Natural killer cell (primary cell): Measurements from ENCODE around the gene DRGX. TPM values are rescaled to one million over a fixed set of nuclear protein-coding genes. Genes with fewer than 3 reads are reported as not detected.

Experiments
- ATAC-seq, 3 donors: fragments of 150-1000 bp in 2 of 3; fragments of 200-7000 bp in 1 of 3; cut with Tn5 transposase; 1 replicate in 1 of 3; 2 replicates in 2 of 3; pipeline ENCODE4 v1.10.0; 2021; ENCODE audit warnings: mild to moderate bottlenecking in 2 of 3, moderate library complexity in 2 of 3
- DNase-seq, 2 donors: peaks; one replicate each; pipeline versions ENCODE4 v3.0.0 to v3.0.0-alpha.2; 2013 to 2021; ENCODE audit warnings: mixed read lengths in 1 of 2
- H3K27ac ChIP-seq: one replicate; pipeline ENCODE4 v1.5.1; 2013; ENCODE audit warnings: mild to moderate bottlenecking, low read length
- H3K27me3 ChIP-seq: one replicate; pipeline ENCODE4 v1.6.1; 2013; ENCODE audit warnings: low read length; ENCODE audit not compliant: control insufficient read depth, insufficient read depth
- H3K36me3 ChIP-seq: one replicate; pipeline ENCODE4 v1.6.1; 2013; ENCODE audit warnings: low read length; ENCODE audit not compliant: control insufficient read depth, insufficient read depth
- H3K4me1 ChIP-seq: one replicate; pipeline ENCODE4 v1.6.1; 2013; ENCODE audit warnings: low read length; ENCODE audit not compliant: control insufficient read depth, insufficient read depth
- H3K4me3 ChIP-seq: one replicate; pipeline ENCODE4 v1.5.1; 2013; ENCODE audit warnings: low read length
- H3K9me3 ChIP-seq: one replicate; pipeline ENCODE4 v1.6.1; 2013; ENCODE audit warnings: low read length; ENCODE audit not compliant: control insufficient read depth, insufficient read depth
- H3K27ac Mint-ChIP-seq, 2 donors: one replicate each; pipeline ENCODE4 v1.8.0; 2022; ENCODE audit warnings: mild to moderate bottlenecking in 2 of 2, mixed read lengths in 2 of 2, moderate library complexity in 1 of 2
- H3K27me3 Mint-ChIP-seq, 2 donors: one replicate each; pipeline ENCODE4 v1.8.0; 2022; ENCODE audit warnings: low read depth in 2 of 2, mixed read lengths in 2 of 2
- H3K36me3 Mint-ChIP-seq: one replicate; pipeline ENCODE4 v1.8.0; 2022; ENCODE audit warnings: mixed read lengths
- H3K4me1 Mint-ChIP-seq, 2 donors: one replicate each; pipeline ENCODE4 v1.8.0; 2022; ENCODE audit warnings: mixed read lengths in 2 of 2
- H3K4me3 Mint-ChIP-seq: one replicate; pipeline ENCODE4 v1.8.0; 2022; ENCODE audit warnings: mild to moderate bottlenecking, moderate library complexity, mixed read lengths
- H3K9me3 Mint-ChIP-seq, 2 donors: one replicate each; pipeline ENCODE4 v1.8.0; 2022; ENCODE audit warnings: mixed read lengths in 2 of 2
- CTCF ChIP-seq: fragments of 200-600 bp; IDR thresholded peaks from one replicate; pipeline ENCODE4 v1.8.0; 2022; ENCODE audit warnings: antibody characterized with exemption
- WGBS: methylation state at CpG from one replicate; pipeline ENCODE4 v1.1.7; 2013; ENCODE audit warnings: missing lambda C conversion rate; ENCODE audit not compliant: insufficient coverage; 5-methylcytosine and 5-hydroxymethylcytosine counted together
- intact Hi-C: fragments of 100-400 bp; cut with micrococcal nuclease; formaldehyde crosslinking; loops from one replicate; pipeline ENCODE4 v1.14.2; 2022
- total RNA-seq, 4 donors: library from RNA; stranded (reverse); fragments of 120-200 nt in 1 of 4; gene quantifications; one replicate each; pipeline versions ENCODE4 v1.2.3 to v1.2.4, GENCODE V29; 2013 to 2022

DRGX gene
- total RNA-seq, 3 donors from 2014 or later (not counting 1 experiment from before 2014, with no cell fraction given): not detected

DNA sequence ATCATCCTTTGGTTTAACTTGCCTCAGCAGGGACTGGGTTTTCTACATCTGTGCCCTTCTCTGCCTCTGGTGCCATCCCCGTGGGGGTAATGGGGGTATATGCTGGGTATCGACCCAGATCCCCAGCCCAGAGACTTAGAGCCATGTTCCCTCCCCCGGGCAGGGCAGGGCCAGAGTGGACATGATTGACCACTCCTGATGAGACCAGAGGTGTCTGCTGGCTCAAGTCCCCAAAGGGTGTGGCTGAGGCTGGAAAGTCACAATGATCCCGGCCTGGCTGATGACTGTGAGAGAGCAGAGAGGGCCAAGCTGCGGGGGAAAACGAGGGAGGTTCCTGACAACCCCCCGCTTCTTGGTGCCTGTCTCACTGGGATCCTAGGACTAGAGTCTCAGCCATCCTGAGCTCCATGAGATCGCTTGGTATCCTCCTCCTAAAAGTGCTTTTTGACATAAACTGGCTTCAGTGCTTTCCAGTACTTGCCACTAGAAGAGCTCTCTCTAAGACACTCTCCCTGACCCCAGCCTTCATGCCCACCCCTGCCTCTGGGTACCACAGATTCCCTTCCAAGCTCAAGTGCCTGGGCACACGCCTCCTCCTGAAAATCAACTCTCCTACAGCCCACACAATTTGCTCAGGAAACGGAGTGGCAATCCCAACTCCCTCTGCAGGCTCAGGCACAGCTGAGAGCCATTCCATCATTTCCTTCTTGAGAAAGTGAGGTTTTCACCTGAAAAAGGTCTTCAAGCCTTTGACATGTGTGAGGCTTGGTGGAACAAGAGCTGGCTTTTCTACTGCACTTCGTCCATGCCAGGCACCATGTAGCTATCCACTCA lies 33.9 kb downstream of the DRGX start:
- no peak for TF ChIP-seq CTCF
- Histone ChIP-seq H3K27me3 (no peaks in the 10 kb centered on the region), H3K4me1 (peaks cover 11% of the 10 kb centered on the region), H3K27ac (no peak overlapping the region), H3K4me3 (no peak overlapping the region), H3K36me3 (no peaks in the 10 kb centered on the region), H3K9me3 (no peaks in the 10 kb centered on the region)
- H3K27me3 Mint-ChIP-seq: peaks cover 0 to 4% of the 10 kb centered on the region in 2 donors
- H3K9me3 Mint-ChIP-seq: no peaks in the 10 kb centered on the region
- intact Hi-C loops: no loop called here
- H3K4me1 Mint-ChIP-seq: no peaks in the 10 kb centered on the region
- 86% methylated on average over 11 of the region's 11 CpGs for WGBS
- no peak overlapping the region for H3K4me3 Mint-ChIP-seq
- ATAC-seq (no peak), DNase-seq (no peak)
- no peak overlapping the region for H3K27ac Mint-ChIP-seq
- H3K36me3 Mint-ChIP-seq: no peaks in the 10 kb centered on the region

DNA sequence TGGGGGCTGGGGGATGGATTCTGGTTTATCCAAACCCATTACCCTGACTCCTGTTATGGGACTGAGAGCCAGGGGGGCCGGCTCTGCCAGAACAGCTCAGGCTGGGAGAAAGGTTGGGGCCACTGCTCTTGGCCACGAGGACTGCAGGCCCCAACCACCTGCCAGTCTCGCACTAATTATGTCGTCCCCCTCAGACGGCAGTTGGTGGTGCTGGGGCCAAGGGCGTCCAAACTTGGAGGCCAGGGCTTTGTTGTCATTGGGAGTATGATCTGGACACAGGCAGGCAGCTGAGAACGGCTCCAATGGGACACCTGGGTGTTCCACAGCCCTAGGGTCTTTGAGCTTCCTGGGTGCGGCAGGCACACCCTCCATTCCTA lies 34.7 kb downstream of the DRGX start:
- no peak overlapping the region for H3K4me3 ChIP-seq
- ATAC-seq (no peak), DNase-seq (no peak)
- no peak for TF ChIP-seq CTCF
- Mint-ChIP-seq H3K9me3 (no peaks in the 10 kb centered on the region), H3K27ac (no peak overlapping the region), H3K4me3 (no peak overlapping the region), H3K27me3 (peaks cover 0 to 4% of the 10 kb centered on the region in 2 donors), H3K4me1 (no peaks in the 10 kb centered on the region), H3K36me3 (no peaks in the 10 kb centered on the region)
- no peaks in the 10 kb centered on the region for H3K36me3 ChIP-seq
- intact Hi-C loops: no loop called here
- 87% methylated on average over 8 of the region's 8 CpGs for WGBS
- H3K27ac ChIP-seq: no peak overlapping the region
- no peaks in the 10 kb centered on the region for H3K27me3 ChIP-seq
- H3K4me1 ChIP-seq: peaks cover 11% of the 10 kb centered on the region
- H3K9me3 ChIP-seq: no peaks in the 10 kb centered on the region

GRCh38 chr10:49360271-49361177 lies 35.4 kb downstream of the DRGX start:
- Mint-ChIP-seq H3K27ac (no peak overlapping the region), H3K4me3 (no peak overlapping the region), H3K27me3 (peaks cover 0 to 4% of the 10 kb centered on the region in 2 donors), H3K4me1 (no peaks in the 10 kb centered on the region), H3K36me3 (no peaks in the 10 kb centered on the region), H3K9me3 (no peaks in the 10 kb centered on the region)
- ATAC-seq: no peak
- no peaks in the 10 kb centered on the region for H3K27me3 ChIP-seq
- H3K36me3 ChIP-seq: no peaks in the 10 kb centered on the region
- H3K9me3 ChIP-seq: no peaks in the 10 kb centered on the region
- no peak overlapping the region for H3K27ac ChIP-seq
- intact Hi-C loops: no loop called here
- DNase-seq: no peak
- H3K4me3 ChIP-seq: no peak overlapping the region
- WGBS: 71% methylated on average over 15 of the region's 15 CpGs
- H3K4me1 ChIP-seq: peaks cover 11% of the 10 kb centered on the region
- no peak for TF ChIP-seq CTCF
